BLaER1 treated with 17β-estradiol and CSF1 and Interleukin-3, amounts not matched to agents 10 nM and 100 nM (cell line): ENCODE measurements around the gene EXOC3L1.

Source experiments
- H3K27ac ChIP-seq, 11 experiments: shearing (Covaris generic); formaldehyde crosslinking; 2 replicates each; pipeline ENCODE4 v1.8.1; 2022
- H3K27me3 ChIP-seq, 11 experiments: shearing (Covaris generic); formaldehyde crosslinking; 2 replicates each; pipeline ENCODE4 v1.8.1; 2022
- H3K36me3 ChIP-seq, 11 experiments: shearing (Covaris generic); formaldehyde crosslinking; 2 replicates each; pipeline ENCODE4 v1.8.1; 2022
- H3K4me1 ChIP-seq, 10 experiments: shearing (Covaris generic); formaldehyde crosslinking; 2 replicates each; pipeline ENCODE4 v1.8.1; 2022
- H3K4me2 ChIP-seq, 11 experiments: shearing (Covaris generic); formaldehyde crosslinking; 2 replicates each; pipeline ENCODE4 v1.8.1; 2022
- H3K4me3 ChIP-seq, 10 experiments: shearing (Covaris generic); formaldehyde crosslinking; 2 replicates each; pipeline ENCODE4 v1.8.1; 2022
- H3K9ac ChIP-seq, 11 experiments: shearing (Covaris generic); formaldehyde crosslinking; 2 replicates each; pipeline ENCODE4 v1.8.1; 2022
- H3K9me3 ChIP-seq, 11 experiments: shearing (Covaris generic); formaldehyde crosslinking; replicated peaks in 1 of 11; 2 replicates each; pipeline ENCODE4 v1.8.1; 2022
- H4K20me1 ChIP-seq, 11 experiments: shearing (Covaris generic); formaldehyde crosslinking; 2 replicates each; pipeline ENCODE4 v1.8.1; 2022
- Cebpa-rat ChIP-seq, 11 experiments: shearing (Covaris generic); IDR thresholded peaks; 2 replicates each; pipeline ENCODE4 v1.8.1; 2022

Gene EXOC3L1

GRCh38 chr16:67162506-67163163 is 27.3 kb downstream of the EXOC3L1 start:
- no peak overlapping the region for H3K27ac ChIP-seq
- H3K9me3 ChIP-seq, result no peaks in the 10 kb centered on the region
- peaks cover 53 to 67% (median 67%) of the 10 kb centered on the region in 11 experiments for H3K27me3 ChIP-seq
- H3K9ac ChIP-seq, result peak overlapping the region in 3 of 11 experiments; percentile 20 to 47 (median 35); a peak in 1 of 22 replicates
- H3K36me3 ChIP-seq, result no peaks in the 10 kb centered on the region
- peaks cover 45 to 79% (median 58%) of the 10 kb centered on the region in 10 experiments for H3K4me1 ChIP-seq
- H4K20me1 ChIP-seq, result peaks cover 28 to 72% (median 60%) of the 10 kb centered on the region in 11 experiments; a peak in 21 of 22 replicates
- TF ChIP-seq Cebpa-rat (IDR thresholded peaks at IDR 0.05), result no peak
- H3K4me2 ChIP-seq, result peak overlapping the region; percentile 70 to 97 (median 87)
- peak overlapping the region; percentile 45 to 66 (median 53) for H3K4me3 ChIP-seq

- Histone ChIP-seq H3K4me3 (peak overlapping the region in 6 of 10 experiments; percentile 77 to 97 (median 94); a peak in 10 of 20 replicates), H3K9me3 (no peaks in the 10 kb centered on the region), H3K4me2 (peak overlapping the region; percentile 87 to 100 (median 97)), H4K20me1 (peaks cover 38 to 74% (median 70%) of the 10 kb centered on the region in 11 experiments), H3K4me1 (peaks cover 46 to 73% (median 58%) of the 10 kb centered on the region in 10 experiments), H3K27me3 (peaks cover 53 to 60% (median 57%) of the 10 kb centered on the region in 11 experiments), H3K9ac (no peak overlapping the region; a peak in 2 of 22 replicates), H3K36me3 (no peaks in the 10 kb centered on the region), H3K27ac (no peak overlapping the region)
- no peak for TF ChIP-seq Cebpa-rat (IDR thresholded peaks at IDR 0.05)
Observed at GRCh38 chr16:67161595-67162058, 28.3 kb downstream of the EXOC3L1 start.

- peaks cover 28 to 50% (median 39%) of the 10 kb centered on the region in 11 experiments for H3K27me3 ChIP-seq
- TF ChIP-seq Cebpa-rat (IDR thresholded peaks at IDR 0.05), result no peak
- peak overlapping the region; percentile 80 to 100 (median 97) for H3K4me2 ChIP-seq
- peaks cover 61 to 84% (median 81%) of the 10 kb centered on the region in 11 experiments for H4K20me1 ChIP-seq
- peaks cover 51 to 75% (median 59%) of the 10 kb centered on the region in 10 experiments for H3K4me1 ChIP-seq
- peak overlapping the region; percentile 77 to 97 (median 92) for H3K4me3 ChIP-seq
- H3K9me3 ChIP-seq, result no peaks in the 10 kb centered on the region
- peaks cover 0 to 7% (median 0%) of the 10 kb centered on the region in 11 experiments; a peak in 2 of 22 replicates for H3K36me3 ChIP-seq
- peak overlapping the region; percentile 55 to 76 (median 68); a peak in 21 of 22 replicates for H3K27ac ChIP-seq
- H3K9ac ChIP-seq, result peak overlapping the region; percentile 71 to 89 (median 81)
Observed at GRCh38 chr16:67158637-67159600, 31.0 kb downstream of the EXOC3L1 start.

- H3K9ac ChIP-seq, result peak overlapping the region in 2 of 11 experiments; percentile 80 to 84; a peak in 2 of 22 replicates
- TF ChIP-seq Cebpa-rat (IDR thresholded peaks at IDR 0.05), result no peak
- H4K20me1 ChIP-seq, result peaks cover 57 to 84% (median 74%) of the 10 kb centered on the region in 11 experiments
- no peaks in the 10 kb centered on the region for H3K9me3 ChIP-seq
- H3K36me3 ChIP-seq, result peaks cover 0 to 10% (median 0%) of the 10 kb centered on the region in 11 experiments; a peak in 2 of 22 replicates
- H3K4me2 ChIP-seq, result peak overlapping the region; percentile 80 to 100 (median 97)
- H3K27ac ChIP-seq, result peak overlapping the region in 1 of 11 experiments; percentile 72; a peak in 1 of 22 replicates
- peak overlapping the region in 6 of 10 experiments; percentile 77 to 97 (median 94); a peak in 6 of 20 replicates for H3K4me3 ChIP-seq
- H3K4me1 ChIP-seq, result peaks cover 43 to 67% (median 51%) of the 10 kb centered on the region in 10 experiments
- H3K27me3 ChIP-seq, result peaks cover 20 to 44% (median 32%) of the 10 kb centered on the region in 11 experiments
Observed at GRCh38 chr16:67157892-67158635, 31.9 kb downstream of the EXOC3L1 start.

GRCh38 chr16:67157106-67157748 is 32.7 kb downstream of the EXOC3L1 start:
- Histone ChIP-seq H3K4me2 (peak overlapping the region in 7 of 11 experiments; percentile 2 to 100 (median 96); a peak in 5 of 22 replicates), H3K4me3 (no peak overlapping the region), H3K27ac (no peak overlapping the region), H3K27me3 (peaks cover 11 to 44% (median 31%) of the 10 kb centered on the region in 11 experiments), H3K4me1 (peaks cover 36 to 59% (median 43%) of the 10 kb centered on the region in 10 experiments), H3K9ac (no peak overlapping the region), H3K36me3 (peaks cover 0 to 10% (median 0%) of the 10 kb centered on the region in 11 experiments; a peak in 2 of 22 replicates), H3K9me3 (no peaks in the 10 kb centered on the region), H4K20me1 (peaks cover 53 to 84% (median 73%) of the 10 kb centered on the region in 11 experiments)
- TF ChIP-seq Cebpa-rat (IDR thresholded peaks at IDR 0.05), result no peak

GRCh38 chr16:67156143-67156844 is 33.6 kb downstream of the EXOC3L1 start:
- H3K4me3 ChIP-seq, result no peak overlapping the region
- peak overlapping the region in 8 of 11 experiments; percentile 7 to 81 (median 70); a peak in 13 of 22 replicates for H3K4me2 ChIP-seq

More at GRCh38 chr16:67156143-67156844, 33.6 kb downstream of the EXOC3L1 start:
- Histone ChIP-seq H3K27me3 (peaks cover 7 to 44% (median 31%) of the 10 kb centered on the region in 11 experiments), H3K9ac (no peak overlapping the region), H3K4me1 (peaks cover 29 to 54% (median 36%) of the 10 kb centered on the region in 10 experiments), H3K27ac (no peak overlapping the region), H3K9me3 (no peaks in the 10 kb centered on the region), H3K36me3 (peaks cover 0 to 10% (median 0%) of the 10 kb centered on the region in 11 experiments; a peak in 2 of 22 replicates), H4K20me1 (peaks cover 54 to 84% (median 72%) of the 10 kb centered on the region in 11 experiments)
- TF ChIP-seq Cebpa-rat (IDR thresholded peaks at IDR 0.05), result no peak
